SU-DHL-6 (cell line): ENCODE data around the gene GNE.

Experiments
- H2AFZ ChIP-seq: fragments of 200-600 bp; sonication (generic); 2 replicates; pipeline ENCODE4 v1.6.1; 2014; ENCODE audit warnings: low read depth, mild to moderate bottlenecking, moderate library complexity, mixed read lengths, antibody characterized with exemption, low read length; ENCODE audit not compliant: severe bottlenecking
- H3F3A ChIP-seq: fragments of 200-600 bp; shearing (Covaris generic); 2 replicates; pipeline ENCODE4 v1.6.0; 2016; ENCODE audit warnings: antibody characterized with exemption, mild to moderate bottlenecking; ENCODE audit not compliant: insufficient read depth
- H3K27ac ChIP-seq: fragments of 200-600 bp; sonication (generic); 2 replicates; pipeline ENCODE4 v1.5.1; 2016; ENCODE audit warnings: low read depth, mild to moderate bottlenecking, low read length, moderate library complexity, mixed read lengths
- H3K27me3 ChIP-seq: fragments of 200-600 bp; sonication (generic), shearing (Covaris generic); 2 replicates; pipeline ENCODE4 v1.6.0; 2014; ENCODE audit warnings: mild to moderate bottlenecking, low read length
- H3K36me3 ChIP-seq: fragments of 200-600 bp; sonication (generic); 2 replicates; pipeline ENCODE4 v1.6.1; 2014; ENCODE audit warnings: mild to moderate bottlenecking, low read length, mixed read lengths
- H3K4me2 ChIP-seq: fragments of 300-600, 200-600 bp; shearing (Covaris generic), sonication (generic); 2 replicates; pipeline ENCODE4 v1.6.0; 2014; ENCODE audit warnings: low read length, low read depth, mild to moderate bottlenecking; ENCODE audit not compliant: poor library complexity, severe bottlenecking
- H3K4me3 ChIP-seq: fragments of 200-600 bp; sonication (generic); 2 replicates; pipeline ENCODE4 v1.5.1; 2014; ENCODE audit warnings: antibody characterized with exemption, low read length, mild to moderate bottlenecking, mixed read lengths; ENCODE audit not compliant: insufficient read depth, poor library complexity, severe bottlenecking
- H3K79me2 ChIP-seq: fragments of 200-600 bp; sonication (generic); 2 replicates; pipeline ENCODE4 v1.6.1; 2014; ENCODE audit warnings: mild to moderate bottlenecking, low read length, moderate library complexity; ENCODE audit not compliant: insufficient read depth
- H3K9ac ChIP-seq: fragments of 200-600 bp; sonication (generic); 2 replicates; pipeline ENCODE4 v1.7.0; 2014; ENCODE audit warnings: mild to moderate bottlenecking, low read length
- H3K9me2 ChIP-seq: fragments of 200-600 bp; sonication (generic); replicated peaks from 2 replicates; pipeline ENCODE4 v1.6.1; 2014; ENCODE audit warnings: low read length; ENCODE audit not compliant: insufficient read depth
- H3K9me3 ChIP-seq: fragments of 200-600 bp; sonication (generic); 2 replicates; pipeline ENCODE4 v1.6.1; 2014; ENCODE audit warnings: low read length, mixed read lengths; ENCODE audit not compliant: insufficient read depth
- H4K20me1 ChIP-seq: fragments of 200-600 bp; sonication (generic); 2 replicates; pipeline ENCODE4 v1.6.1; 2014; ENCODE audit warnings: low read depth, mild to moderate bottlenecking, antibody characterized with exemption, low read length, moderate library complexity, mixed read lengths
- EZH2phosphoT487 ChIP-seq: fragments of 200-600 bp; sonication (generic), shearing (Covaris generic); conservative IDR thresholded peaks from 2 replicates; pipeline ENCODE4 v1.6.1; 2018; ENCODE audit warnings: mild to moderate bottlenecking, antibody characterized with exemption, low read length, moderate library complexity, mixed read lengths
- TF ChIP-seq, protein P1 (sequence below): fragments of 200-600 bp; sonication (generic); IDR thresholded peaks from one replicate; pipeline ENCODE4 v1.5.1; 2017; ENCODE audit warnings: antibody characterized with exemption, mild to moderate bottlenecking, low read length, moderate library complexity; ENCODE audit not compliant: insufficient read depth, poor library complexity, severe bottlenecking

Gene GNE

DNA sequence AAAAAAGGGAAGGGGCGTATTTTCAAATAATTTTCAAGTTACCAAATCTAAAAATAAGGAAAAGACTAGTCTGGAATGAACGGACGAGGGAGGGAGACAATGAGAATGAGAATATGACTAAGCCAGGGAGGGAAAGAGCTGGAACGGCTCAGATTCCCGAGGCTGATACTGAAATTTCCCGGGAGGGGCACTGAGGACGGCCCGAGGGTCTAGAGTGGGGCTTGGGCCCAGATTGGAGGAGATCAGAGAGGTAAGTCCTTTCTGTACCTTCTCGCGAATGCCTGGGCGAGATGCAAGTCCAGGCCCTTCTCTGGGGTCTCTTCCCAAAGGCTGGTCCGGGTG is 92.5 kb downstream of the GNE start:
- no peak for TF ChIP-seq EZH2phosphoT487
- TF ChIP-seq, protein P1, sequence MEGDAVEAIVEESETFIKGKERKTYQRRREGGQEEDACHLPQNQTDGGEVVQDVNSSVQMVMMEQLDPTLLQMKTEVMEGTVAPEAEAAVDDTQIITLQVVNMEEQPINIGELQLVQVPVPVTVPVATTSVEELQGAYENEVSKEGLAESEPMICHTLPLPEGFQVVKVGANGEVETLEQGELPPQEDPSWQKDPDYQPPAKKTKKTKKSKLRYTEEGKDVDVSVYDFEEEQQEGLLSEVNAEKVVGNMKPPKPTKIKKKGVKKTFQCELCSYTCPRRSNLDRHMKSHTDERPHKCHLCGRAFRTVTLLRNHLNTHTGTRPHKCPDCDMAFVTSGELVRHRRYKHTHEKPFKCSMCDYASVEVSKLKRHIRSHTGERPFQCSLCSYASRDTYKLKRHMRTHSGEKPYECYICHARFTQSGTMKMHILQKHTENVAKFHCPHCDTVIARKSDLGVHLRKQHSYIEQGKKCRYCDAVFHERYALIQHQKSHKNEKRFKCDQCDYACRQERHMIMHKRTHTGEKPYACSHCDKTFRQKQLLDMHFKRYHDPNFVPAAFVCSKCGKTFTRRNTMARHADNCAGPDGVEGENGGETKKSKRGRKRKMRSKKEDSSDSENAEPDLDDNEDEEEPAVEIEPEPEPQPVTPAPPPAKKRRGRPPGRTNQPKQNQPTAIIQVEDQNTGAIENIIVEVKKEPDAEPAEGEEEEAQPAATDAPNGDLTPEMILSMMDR, result no peak
- Histone ChIP-seq H4K20me1 (no peaks in the 10 kb centered on the region), H3K9ac (peak overlapping the region; percentile 49; the same call in 1 of the 2 replicates), H3K9me2 (no peaks in the 10 kb centered on the region), H3K27ac (no peak overlapping the region), H3K9me3 (no peaks in the 10 kb centered on the region), H3K79me2 (no peaks in the 10 kb centered on the region), H2AFZ (peak overlapping the region; percentile 97), H3K36me3 (no peaks in the 10 kb centered on the region), H3F3A (no peaks in the 10 kb centered on the region), H3K4me3 (peak overlapping the region; percentile 63), H3K4me2 (peak overlapping the region; percentile 65), H3K27me3 (no peaks in the 10 kb centered on the region)

DNA sequence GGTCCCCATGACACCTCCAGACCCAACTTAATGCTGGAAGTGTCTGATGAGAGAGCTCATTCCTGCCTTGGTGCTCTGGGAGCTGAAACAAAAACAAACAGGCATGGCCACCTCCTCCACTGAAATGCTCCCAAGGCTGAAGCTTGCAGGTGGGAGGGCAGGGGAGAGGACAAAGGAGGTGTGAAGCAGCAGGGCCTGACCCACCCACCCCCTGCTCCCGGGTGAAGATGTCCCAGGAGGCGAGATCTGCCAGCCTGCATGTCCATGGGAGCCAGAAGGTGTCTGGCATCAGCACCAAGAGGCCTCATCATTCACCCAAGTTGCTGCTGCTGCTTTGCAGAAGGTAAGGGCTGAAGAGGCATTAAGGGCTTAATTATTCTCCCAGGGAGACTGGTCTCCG is 93.3 kb downstream of the GNE start:
- no peak overlapping the region for H3K27ac ChIP-seq
- no peaks in the 10 kb centered on the region for H3K79me2 ChIP-seq
- H3K4me2 ChIP-seq, result no peak overlapping the region
- H3K4me3 ChIP-seq, result no peak overlapping the region
- TF ChIP-seq EZH2phosphoT487, result no peak
- TF ChIP-seq, protein P1, result no peak
- no peaks in the 10 kb centered on the region for H3K9me2 ChIP-seq
- no peaks in the 10 kb centered on the region for H3K9me3 ChIP-seq
- no peak overlapping the region for H3K9ac ChIP-seq
- no peaks in the 10 kb centered on the region for H3K36me3 ChIP-seq
- H3F3A ChIP-seq, result no peaks in the 10 kb centered on the region
- no peak overlapping the region for H2AFZ ChIP-seq
- no peaks in the 10 kb centered on the region for H4K20me1 ChIP-seq
- no peaks in the 10 kb centered on the region for H3K27me3 ChIP-seq
